Stimulated activated CD4-positive, alpha-beta T cell treated with anti-CD3 and anti-CD28 coated beads, TNF-alpha, amount 100 ng/mL, for 24 hours (primary cell): Measurements from ENCODE around the gene TBC1D22A.

ENCODE experiments used
- DNase-seq, 3 experiments: peaks; one replicate each; pipeline ENCODE4 v3.0.0-alpha.2; 2020; ENCODE audit warnings: low read depth in 3 of 3

The TBC1D22A gene

DNA sequence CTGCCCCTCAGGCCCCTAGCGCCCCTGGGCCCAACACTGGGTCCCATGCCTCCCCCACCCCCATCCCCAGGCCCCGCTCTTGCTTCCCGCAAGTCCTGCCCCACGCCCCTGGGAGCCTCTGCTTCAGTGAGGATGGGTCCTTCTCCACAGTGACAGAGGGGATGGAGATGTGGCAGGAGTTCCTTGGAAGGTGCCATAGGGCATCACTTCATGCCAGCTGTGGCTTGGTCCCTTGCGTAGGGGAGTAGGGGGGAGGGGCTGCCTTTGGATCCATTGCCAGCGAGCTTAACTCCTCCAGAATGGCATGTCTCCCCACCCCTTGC is 9.5 kb upstream of the TBC1D22A start:
- DNase-seq, result no peak

DNA sequence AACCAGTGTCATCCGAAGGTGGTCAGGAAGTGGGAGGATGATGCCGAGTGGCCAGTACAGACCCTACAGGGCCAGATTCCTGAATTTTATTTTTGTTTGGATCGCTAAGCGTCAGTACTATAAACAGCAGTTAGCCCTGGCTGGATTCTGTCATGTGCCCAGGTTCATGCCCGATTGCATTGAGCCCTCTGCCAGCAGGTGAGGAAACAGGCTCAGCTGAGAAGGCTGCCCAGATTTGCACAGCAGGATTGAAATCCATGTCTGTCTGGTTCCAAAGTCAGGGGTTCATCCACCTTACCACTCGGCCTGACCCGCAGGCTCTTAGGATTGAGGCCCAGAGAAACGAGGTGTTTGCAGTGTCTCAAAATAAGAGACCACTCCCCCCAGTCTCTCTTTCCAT is 9.1 kb upstream of the TBC1D22A start:
- DNase-seq, result no peak

DNA sequence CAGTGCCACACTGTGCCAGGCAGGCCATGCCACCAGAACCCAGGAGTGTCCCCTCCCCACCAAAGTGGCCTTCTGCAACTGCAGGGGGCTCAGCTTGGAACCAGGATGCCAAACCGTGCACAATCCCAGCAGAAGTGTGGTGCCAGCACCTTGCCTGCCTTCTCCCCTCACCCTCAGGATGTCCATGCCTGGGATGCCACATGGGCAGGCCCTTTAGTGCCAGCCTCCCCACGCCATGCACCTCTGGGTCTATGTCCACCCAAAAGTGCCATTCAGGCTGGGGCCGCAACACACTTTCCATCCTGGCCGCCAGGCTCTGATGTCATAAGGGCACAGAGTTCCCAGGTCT is 8.7 kb upstream of the TBC1D22A start:
- DNase-seq, result no peak

DNA sequence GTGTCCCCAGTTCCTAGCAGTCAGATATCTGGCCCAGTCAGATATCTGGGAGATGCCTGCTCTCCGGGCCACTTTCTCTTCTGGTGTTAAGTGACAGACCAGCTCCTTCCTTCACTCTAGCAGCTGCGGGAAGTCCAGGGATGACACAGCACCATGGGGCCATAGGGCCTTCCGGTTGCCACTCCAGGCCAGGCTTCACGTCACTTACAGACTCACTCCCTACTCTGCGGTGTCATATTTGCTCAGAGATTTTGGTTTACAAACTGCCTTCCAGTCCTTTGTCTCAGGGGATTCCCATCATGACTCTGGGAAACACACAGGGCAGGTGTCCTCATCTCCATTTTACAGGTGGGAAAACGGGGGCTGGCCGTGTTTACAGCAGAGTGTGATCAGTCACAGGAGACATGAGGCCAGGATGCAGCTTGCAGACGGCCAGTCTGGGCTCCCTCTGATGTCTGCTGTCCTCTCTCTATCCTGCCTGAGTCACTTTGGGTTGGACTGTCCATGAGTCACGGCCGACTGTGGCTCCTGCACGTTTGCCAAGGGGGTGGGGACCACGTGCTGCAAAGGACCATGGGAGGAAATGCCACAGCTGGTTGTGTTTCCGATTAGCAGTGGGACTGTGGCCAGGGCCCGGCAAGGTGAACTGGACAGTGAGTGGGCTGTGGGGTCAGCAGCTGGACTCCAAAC is 8.2 kb upstream of the TBC1D22A start:
- peak in 1 of 3 experiments; percentile 38 for DNase-seq

GRCh38 chr22:46754826-46755225 is 7.6 kb upstream of the TBC1D22A start:
- DNase-seq, result no peak

DNA sequence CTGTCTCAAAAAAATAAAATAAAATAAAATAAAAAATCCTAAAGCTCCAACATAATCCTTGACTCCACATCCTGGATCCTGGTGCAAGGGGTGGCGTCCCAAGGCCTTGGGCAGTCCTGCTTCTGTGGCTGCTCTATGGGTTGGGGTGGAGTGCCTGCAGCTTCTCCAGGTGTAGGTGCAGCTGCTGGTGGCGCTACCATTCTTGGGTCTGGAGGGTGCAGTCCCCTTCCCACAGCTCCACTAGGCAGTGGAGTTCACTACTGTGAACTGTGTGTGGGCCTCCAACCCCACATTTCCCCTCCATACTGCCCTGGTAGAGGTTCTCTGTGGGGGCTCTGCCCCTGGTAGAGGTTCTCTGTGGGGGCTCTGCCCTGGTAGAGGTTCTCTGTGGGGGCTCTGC is 6.9 kb upstream of the TBC1D22A start:
- no peak for DNase-seq

- no peak for DNase-seq
These were observed 6.4 kb upstream of the TBC1D22A start for GRCh38 chr22:46756097-46756496.

GRCh38 chr22:46757104-46757503 is 5.3 kb upstream of the TBC1D22A start:
- DNase-seq, result no peak

DNA sequence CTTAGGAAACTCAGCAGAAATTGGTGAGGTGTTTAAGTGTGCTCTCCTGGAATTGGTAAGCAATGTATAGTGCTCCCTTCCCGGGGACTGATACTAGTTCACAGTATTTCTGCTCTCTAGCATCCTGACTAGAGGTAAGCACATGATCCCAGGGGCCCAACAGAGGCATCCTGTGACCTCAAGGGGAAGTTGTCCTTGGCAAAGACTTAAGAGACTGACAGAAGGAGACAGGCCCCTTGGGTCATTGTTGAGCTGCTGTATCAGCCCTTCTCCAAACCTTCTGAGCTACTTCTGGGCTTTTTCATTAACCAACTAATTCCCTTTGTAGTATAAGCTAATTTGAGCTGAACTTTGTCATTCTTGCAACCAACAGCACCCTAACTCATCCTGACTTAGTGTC is 4.3 kb upstream of the TBC1D22A start:
- DNase-seq, result no peak

DNA sequence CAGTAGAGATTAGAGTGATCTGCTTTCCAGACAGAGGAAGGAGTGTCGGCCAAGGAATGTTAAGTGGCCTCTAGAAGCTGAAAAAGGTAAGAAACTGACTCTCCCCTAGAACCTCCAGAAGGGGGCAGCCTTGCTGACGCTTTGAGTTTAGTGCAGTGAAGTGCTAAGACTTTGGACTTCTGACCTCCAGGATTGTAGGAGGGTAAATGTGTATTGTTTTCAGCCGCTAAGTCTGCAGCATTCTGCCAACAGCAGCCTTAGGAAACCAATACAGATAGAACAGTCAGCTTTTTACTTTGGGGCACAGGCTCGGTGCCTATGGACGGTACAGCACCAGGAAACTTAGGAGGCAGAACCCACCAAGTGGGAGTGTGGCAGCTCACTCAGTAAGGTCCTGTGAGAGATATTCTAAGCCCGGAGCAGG is 3.6 kb upstream of the TBC1D22A start:
- DNase-seq, result peak in 1 of 3 experiments; percentile 33

DNA sequence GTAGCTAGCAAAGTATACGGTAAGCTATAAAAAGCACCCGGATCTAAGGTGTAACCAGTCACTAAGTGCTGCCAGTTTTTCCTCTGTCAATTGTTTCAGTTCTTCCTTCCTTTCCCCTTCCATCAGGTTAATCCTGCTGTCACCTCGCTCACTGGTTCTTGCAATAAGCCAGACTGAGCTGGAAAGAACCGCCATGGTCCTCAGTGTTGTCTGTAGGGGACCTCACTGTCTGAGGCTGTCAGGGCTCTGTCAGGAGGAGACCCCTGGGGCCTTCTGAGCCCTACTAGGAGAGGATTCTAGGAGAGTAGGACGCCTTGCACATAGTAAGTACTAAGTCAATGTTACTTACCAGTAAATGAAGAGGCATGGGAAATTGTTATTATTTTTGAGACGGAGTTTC is 1.4 kb upstream of the TBC1D22A start:
- DNase-seq, result no peak

- no peak for DNase-seq
These were observed 762 bp upstream of the TBC1D22A start for GRCh38 chr22:46761539-46762237.

GRCh38 chr22:46763051-46763705 is 728 bp downstream of the TBC1D22A start:
- peak in 1 of 3 experiments; percentile 24 for DNase-seq

DNA sequence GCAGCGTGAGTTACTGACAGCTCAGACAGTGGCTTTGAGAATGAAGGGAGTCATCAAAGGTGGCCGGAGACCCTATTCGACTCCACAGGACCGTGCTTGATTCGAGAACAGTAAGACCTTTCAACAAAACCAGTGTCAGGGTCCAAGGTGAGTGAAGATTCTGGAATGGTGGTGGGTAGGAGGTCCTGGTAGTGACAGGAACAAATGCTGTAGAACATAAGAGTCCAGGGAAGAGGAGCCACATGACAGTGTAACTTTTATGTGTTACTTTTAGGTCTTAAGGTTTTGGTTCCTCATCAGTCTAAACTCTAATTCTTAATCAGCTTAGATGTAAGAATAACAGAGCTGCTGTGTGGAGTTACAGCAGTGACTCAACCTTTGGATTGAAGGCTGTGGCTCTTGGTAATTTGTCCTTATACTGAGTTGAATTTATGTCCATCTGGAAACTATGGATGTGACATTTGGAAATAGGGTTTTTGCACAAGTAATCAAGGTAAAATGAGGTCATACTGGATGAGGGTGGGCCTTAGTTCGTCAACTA is 1.8 kb downstream of the TBC1D22A start:
- no peak for DNase-seq

GRCh38 chr22:46764779-46765485 is 2.5 kb downstream of the TBC1D22A start:
- no peak for DNase-seq

- no peak for DNase-seq
These were observed 4.2 kb downstream of the TBC1D22A start for GRCh38 chr22:46766611-46767010.

DNA sequence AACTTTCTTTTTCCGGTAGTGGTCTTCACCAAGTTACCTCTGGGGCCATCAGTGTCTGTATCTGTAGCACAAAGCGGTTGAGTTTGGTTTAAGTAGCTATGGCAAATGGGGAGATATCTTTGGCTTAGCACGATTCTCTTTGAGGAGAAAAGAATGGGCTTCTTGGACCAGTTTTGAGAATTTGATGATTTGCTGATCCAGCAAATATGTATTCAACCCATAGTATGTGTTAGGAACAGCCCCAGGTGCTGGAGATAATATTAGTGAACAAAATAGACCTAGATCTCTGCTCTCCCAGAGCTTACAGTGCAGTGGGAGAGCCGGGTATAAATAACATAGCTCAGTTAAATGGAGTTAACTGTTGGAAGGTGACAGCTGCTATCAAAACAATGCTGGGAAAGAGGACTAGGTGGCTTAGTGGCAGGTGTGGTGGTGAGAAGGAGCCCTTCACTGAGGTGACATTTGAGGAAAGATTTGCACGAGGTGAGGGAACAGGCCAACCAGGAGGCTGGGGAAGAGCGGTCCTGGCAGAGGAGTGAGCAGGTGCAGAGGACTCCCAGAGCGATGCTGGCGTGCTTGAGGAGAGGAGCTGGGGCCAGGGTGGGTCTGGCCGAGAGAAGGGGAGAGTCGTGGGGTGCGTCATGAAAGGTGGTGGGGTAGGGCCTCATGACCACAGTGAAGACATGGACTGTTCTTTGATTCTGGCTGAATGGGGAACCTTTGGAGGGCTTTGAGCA is 5.0 kb downstream of the TBC1D22A start:
- no peak for DNase-seq

GRCh38 chr22:46769191-46769675 is 6.8 kb downstream of the TBC1D22A start:
- no peak for DNase-seq

GRCh38 chr22:46769706-46770105 is 7.3 kb downstream of the TBC1D22A start:
- no peak for DNase-seq

DNA sequence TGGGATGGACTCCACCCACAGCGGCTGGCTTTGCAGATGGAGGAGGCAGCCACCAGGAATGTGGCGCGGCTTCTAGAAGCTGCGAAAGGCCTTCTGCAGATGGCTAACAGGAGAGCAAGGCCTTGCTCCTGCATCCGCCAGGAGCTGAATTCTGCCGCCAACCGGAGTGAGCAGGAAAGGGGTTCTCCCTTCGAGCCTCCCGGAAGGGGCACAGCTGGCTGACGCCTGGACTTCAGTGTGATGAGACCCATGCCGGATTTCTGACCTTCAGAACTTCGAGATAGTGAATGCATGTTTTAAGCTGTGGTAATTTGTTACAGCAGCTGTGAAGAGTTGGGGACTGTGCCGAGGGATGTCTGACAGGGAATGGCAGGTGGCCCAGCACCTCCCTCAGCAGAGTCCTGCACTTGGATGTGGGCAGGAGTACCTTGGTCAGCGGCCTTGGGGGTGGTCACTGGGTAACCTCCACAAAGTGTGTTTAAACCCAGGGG is 7.7 kb downstream of the TBC1D22A start:
- no peak for DNase-seq

DNA sequence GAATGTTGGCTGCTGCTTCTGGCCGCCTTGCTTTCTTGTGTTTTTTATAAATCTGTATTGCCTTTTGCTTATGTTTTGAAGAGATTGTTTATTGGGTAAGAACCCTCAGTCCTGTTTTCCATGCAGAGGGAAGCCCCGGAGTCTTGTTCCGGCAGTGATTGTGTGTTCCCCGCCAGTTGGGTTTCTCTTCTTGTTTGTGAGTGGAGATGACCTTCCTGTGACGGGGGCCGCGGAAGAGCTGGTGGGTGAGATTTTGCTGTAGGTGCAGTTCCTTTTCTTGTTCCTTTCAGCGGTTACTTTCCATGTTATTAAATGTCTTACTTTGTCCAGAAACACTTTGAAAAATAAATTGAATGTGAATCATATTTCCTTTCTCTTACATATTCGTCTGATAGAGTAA is 8.3 kb downstream of the TBC1D22A start:
- no peak for DNase-seq
